Breast epithelium (tissue), 4 donors: ENCODE data around the gene UBE2N. TPM values are rescaled to one million over a fixed set of nuclear protein-coding genes. Genes with fewer than 3 reads are reported as not detected.

ENCODE experiments used
- DNase-seq, 2 donors: peaks; one replicate each; pipeline ENCODE4 v3.0.0-alpha.2; 2019; ENCODE audit warnings: low spot score in 2 of 2
- H3K27ac ChIP-seq, 2 donors: fragments of 200-600 bp; sonication (generic) in 1 of 2; one replicate each; pipeline ENCODE4 v1.5.1; 2016 to 2019; ENCODE audit warnings: mild to moderate bottlenecking in 1 of 2
- H3K27me3 ChIP-seq, 2 donors: fragments of 200-600 bp; sonication (generic) in 1 of 2; one replicate each; pipeline versions ENCODE4 v1.5.1 to v1.6.0; 2017 to 2019; ENCODE audit warnings: control low read depth in 1 of 2, mild to moderate bottlenecking in 1 of 2
- H3K36me3 ChIP-seq: fragments of 200-600 bp; one replicate; pipeline ENCODE4 v1.5.1; 2019
- H3K4me1 ChIP-seq, 2 donors: fragments of 200-600 bp; sonication (generic); one replicate each; pipeline ENCODE4 v1.5.1; 2016 to 2019; ENCODE audit warnings: control low read depth in 1 of 2
- H3K4me3 ChIP-seq, 3 donors: fragments of 200-600 bp; sonication (generic); 1 replicate in 2 of 3; 2 replicates in 1 of 3; pipeline ENCODE4 v1.5.1; 2016 to 2019; ENCODE audit warnings: mild to moderate bottlenecking in 3 of 3, moderate library complexity in 2 of 3
- H3K9me3 ChIP-seq, 2 donors: fragments of 200-600 bp; sonication (generic) in 1 of 2; one replicate each; pipeline ENCODE4 v1.5.1; 2016 to 2019; ENCODE audit warnings: control low read depth in 1 of 2
- POLR2A ChIP-seq: fragments of 450-650 bp; IDR thresholded peaks from one replicate; pipeline ENCODE4 v1.6.1; 2016; ENCODE audit warnings: antibody characterized with exemption, mild to moderate bottlenecking, moderate library complexity
- POLR2AphosphoS5 ChIP-seq, 3 donors: sonication (generic); formaldehyde crosslinking; IDR thresholded peaks; one replicate each; pipeline ENCODE4 v1.6.1; 2017; ENCODE audit warnings: antibody characterized with exemption in 3 of 3
- intact Hi-C: fragments of 100-400 bp; cut with DNase I; formaldehyde crosslinking; loops from one replicate; pipeline ENCODE4 v1.15.1; 2023; ENCODE audit warnings: low total_unique reads
- total RNA-seq, 3 donors: library from RNA; depleted of rRNA; stranded (reverse); fragments of >200 nt; gene quantifications; one replicate each; pipeline ENCODE4 v1.1.0, GENCODE V29; 2016
- TF ChIP-seq, protein P1 (sequence below), 3 donors: fragments of 450-650 bp; IDR thresholded peaks; one replicate each; pipeline ENCODE4 v1.5.1; 2016 to 2017; ENCODE audit warnings: antibody characterized with exemption in 3 of 3, mild to moderate bottlenecking in 3 of 3, moderate library complexity in 3 of 3

The UBE2N gene
- total RNA-seq, 3 donors from 2014 or later, result 23.0 to 47.7 (median 43.3) TPM

DNA sequence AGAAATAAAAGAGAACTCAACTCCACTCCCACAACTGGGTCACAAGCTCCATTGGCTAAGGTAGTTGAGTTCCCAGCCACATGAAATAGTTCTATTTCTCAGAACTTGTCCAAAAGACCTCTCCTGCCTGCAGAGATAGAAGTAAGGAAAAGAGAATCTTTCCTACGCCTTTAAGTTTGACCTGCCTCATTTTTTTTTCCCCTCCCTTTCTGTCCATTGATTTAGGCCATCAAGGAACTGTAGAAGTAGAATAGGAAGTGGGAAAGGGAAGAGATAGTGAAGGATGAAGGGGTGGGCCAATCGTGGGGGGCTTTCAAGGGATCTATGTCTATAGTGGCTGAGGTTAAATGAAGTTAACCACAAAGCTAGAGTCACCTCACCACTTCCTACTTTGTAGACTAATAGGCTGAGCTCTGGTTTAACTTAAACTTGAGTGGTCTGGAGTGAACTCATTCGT is 77.9 kb downstream of the UBE2N start:
- DNase-seq, result no peak
- Histone ChIP-seq H3K9me3 (no peaks in the 10 kb centered on the region), H3K27ac (no peak overlapping the region), H3K4me3 (no peak overlapping the region), H3K36me3 (no peaks in the 10 kb centered on the region), H3K27me3 (no peaks in the 10 kb centered on the region), H3K4me1 (no peaks in the 10 kb centered on the region)
- TF ChIP-seq, protein P1, sequence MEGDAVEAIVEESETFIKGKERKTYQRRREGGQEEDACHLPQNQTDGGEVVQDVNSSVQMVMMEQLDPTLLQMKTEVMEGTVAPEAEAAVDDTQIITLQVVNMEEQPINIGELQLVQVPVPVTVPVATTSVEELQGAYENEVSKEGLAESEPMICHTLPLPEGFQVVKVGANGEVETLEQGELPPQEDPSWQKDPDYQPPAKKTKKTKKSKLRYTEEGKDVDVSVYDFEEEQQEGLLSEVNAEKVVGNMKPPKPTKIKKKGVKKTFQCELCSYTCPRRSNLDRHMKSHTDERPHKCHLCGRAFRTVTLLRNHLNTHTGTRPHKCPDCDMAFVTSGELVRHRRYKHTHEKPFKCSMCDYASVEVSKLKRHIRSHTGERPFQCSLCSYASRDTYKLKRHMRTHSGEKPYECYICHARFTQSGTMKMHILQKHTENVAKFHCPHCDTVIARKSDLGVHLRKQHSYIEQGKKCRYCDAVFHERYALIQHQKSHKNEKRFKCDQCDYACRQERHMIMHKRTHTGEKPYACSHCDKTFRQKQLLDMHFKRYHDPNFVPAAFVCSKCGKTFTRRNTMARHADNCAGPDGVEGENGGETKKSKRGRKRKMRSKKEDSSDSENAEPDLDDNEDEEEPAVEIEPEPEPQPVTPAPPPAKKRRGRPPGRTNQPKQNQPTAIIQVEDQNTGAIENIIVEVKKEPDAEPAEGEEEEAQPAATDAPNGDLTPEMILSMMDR (IDR thresholded peaks at IDR 0.05), result no peak
- TF ChIP-seq POLR2A (no peak), POLR2AphosphoS5 (IDR thresholded peaks at IDR 0.05) (no peak)
- intact Hi-C loops, result no loop called here

DNA sequence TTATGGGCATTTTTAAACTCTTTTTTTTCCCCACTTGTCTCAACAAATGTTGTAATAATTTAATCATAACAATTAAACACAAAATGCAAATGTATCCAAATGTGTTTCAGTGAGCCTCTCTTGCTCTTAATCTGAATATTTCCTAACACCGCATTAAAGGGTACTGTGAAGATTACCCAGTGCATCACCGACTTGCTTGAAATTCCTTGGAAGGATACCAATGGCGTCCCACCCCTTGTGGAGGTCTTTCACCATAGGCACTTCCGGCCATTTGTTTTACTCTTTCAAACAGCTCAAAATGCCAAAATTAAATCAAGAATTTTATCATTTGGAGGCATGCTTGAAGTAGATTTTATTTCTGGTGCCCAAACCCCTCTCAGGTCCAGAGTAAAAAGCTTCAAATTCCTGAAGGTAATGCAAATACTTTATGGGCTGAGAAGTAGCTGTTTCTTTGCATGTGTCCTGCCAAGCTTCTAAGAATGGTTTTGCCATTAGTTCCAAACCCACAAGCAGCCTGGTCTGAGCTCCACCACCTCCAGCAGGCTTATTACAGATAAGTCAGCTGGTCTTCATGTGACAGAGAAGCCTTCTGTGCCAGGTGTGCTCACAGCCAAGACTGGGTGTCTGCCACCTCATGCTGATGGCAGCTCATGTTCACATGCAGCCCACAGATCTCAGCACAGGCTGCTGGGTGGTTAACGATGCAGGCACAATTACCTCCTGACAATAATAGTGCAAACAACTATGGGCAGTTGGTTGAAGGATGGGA is 80.4 kb downstream of the UBE2N start:
- Histone ChIP-seq H3K4me1 (no peaks in the 10 kb centered on the region), H3K36me3 (no peaks in the 10 kb centered on the region), H3K27ac (no peak overlapping the region), H3K9me3 (no peaks in the 10 kb centered on the region), H3K27me3 (no peaks in the 10 kb centered on the region), H3K4me3 (no peak overlapping the region)
- TF ChIP-seq POLR2AphosphoS5 (IDR thresholded peaks at IDR 0.05) (no peak), POLR2A (no peak)
- TF ChIP-seq, protein P1 (IDR thresholded peaks at IDR 0.05), result no peak
- intact Hi-C loops, result no loop called here
- no peak for DNase-seq

DNA sequence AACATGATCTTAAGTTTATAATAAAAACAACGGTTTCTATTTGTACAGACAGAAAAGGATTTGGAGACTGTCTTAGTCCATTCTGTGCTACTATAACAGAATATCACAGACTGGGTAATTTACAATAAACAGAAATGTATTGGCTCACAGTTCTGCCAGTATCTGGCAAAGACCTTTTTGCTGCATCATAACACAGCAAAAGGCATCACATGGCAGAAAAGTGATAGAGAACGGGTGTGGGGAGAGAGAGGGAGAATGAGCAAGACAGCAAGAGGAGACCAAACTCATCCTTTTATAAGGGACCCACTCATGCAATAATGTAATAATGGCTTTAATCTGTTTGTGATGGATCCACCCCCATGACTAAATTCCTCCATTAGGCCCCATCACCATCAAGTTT is 81.1 kb downstream of the UBE2N start:
- TF ChIP-seq, protein P1 (IDR thresholded peaks at IDR 0.05), result no peak
- TF ChIP-seq POLR2A (no peak), POLR2AphosphoS5 (IDR thresholded peaks at IDR 0.05) (no peak)
- no peak overlapping the region for H3K4me3 ChIP-seq
- no peaks in the 10 kb centered on the region for H3K36me3 ChIP-seq
- intact Hi-C loops, result no loop called here
- no peaks in the 10 kb centered on the region for H3K27me3 ChIP-seq
- H3K4me1 ChIP-seq, result no peaks in the 10 kb centered on the region
- no peak for DNase-seq
- H3K9me3 ChIP-seq, result no peaks in the 10 kb centered on the region
- no peak overlapping the region for H3K27ac ChIP-seq

DNA sequence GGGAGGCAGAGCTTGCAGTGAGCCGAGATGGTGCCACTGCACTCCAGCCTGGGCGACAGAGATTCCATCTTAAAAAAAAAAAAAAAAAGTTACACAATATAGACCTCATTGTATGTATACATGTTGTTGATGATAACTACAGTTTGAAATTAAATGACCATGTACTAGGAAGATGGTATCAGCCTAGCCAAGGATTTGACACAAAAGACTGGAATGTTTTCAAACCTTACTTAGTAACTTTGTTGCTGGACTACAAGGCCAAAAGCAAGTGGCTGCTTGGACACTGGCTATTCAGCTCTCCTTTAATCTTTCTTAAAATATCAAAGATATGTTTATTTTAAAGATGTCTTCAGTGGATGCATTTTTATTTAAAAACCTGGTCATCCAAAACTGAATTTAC is 82.9 kb downstream of the UBE2N start:
- no peak for TF ChIP-seq POLR2AphosphoS5 (IDR thresholded peaks at IDR 0.05)
- TF ChIP-seq, protein P1 (IDR thresholded peaks at IDR 0.05), result no peak
- no peak for TF ChIP-seq POLR2A
- Histone ChIP-seq H3K27me3 (no peaks in the 10 kb centered on the region), H3K4me3 (no peak overlapping the region), H3K4me1 (no peaks in the 10 kb centered on the region), H3K27ac (no peak overlapping the region), H3K9me3 (no peaks in the 10 kb centered on the region), H3K36me3 (no peaks in the 10 kb centered on the region)
- no peak for DNase-seq
- intact Hi-C loops, result no loop called here

DNA sequence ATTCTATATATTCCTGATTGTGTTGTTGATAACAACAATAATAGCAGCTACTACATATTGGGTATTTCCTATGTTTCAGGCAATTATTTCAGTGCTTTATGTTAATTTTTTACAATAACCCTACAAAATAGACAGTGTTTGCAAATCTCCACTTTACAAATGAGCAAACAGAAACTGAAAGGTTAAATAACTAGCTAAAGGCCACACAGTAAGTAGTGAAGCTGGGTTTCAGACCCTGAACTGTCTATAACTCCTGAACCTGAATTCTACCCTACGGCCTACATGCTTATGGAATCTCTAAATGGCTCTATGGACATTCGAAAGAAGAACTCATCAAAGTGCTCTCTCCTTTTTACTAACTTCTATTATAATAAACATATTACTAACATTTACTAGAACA is 83.7 kb downstream of the UBE2N start:
- Histone ChIP-seq H3K27me3 (no peaks in the 10 kb centered on the region), H3K4me3 (no peak overlapping the region), H3K4me1 (no peaks in the 10 kb centered on the region), H3K9me3 (no peaks in the 10 kb centered on the region), H3K27ac (no peak overlapping the region), H3K36me3 (no peaks in the 10 kb centered on the region)
- no peak for TF ChIP-seq POLR2AphosphoS5 (IDR thresholded peaks at IDR 0.05)
- TF ChIP-seq, protein P1 (IDR thresholded peaks at IDR 0.05), result no peak
- TF ChIP-seq POLR2A, result no peak
- no peak for DNase-seq
- intact Hi-C loops, result no loop called here
